Activated B cell treated with CpG ODN at 0.5 μM for 24 hours (primary cell): ENCODE results near the gene SMPD1. TPM values are rescaled to one million over a fixed set of nuclear protein-coding genes. Genes with fewer than 3 reads are reported as not detected.

Source experiments
- ATAC-seq: fragments of 200-7000 bp; cut with Tn5 transposase; one replicate; pipeline ENCODE4 v1.10.0; 2021; ENCODE audit warnings: low read depth, mild to moderate bottlenecking, moderate library complexity
- CTCF ChIA-PET: fragments of 350-600 bp; sonication (Branson Sonifier 250); formaldehyde crosslinking; loops from one replicate; lab custom pipeline; 2021; ENCODE audit warnings: antibody characterized with exemption; lab: Charles Lee
- POLR2A ChIA-PET: fragments of 350-600 bp; sonication (Branson Sonifier 250); formaldehyde crosslinking; loops from one replicate; lab custom pipeline; 2021; ENCODE audit warnings: antibody characterized with exemption; lab: Charles Lee
- DNase-seq: peaks from one replicate; pipeline ENCODE4 v3.0.0; 2022
- H3K27ac Mint-ChIP-seq: one replicate; pipeline ENCODE4 v1.8.0; 2020; ENCODE audit warnings: mixed read lengths
- H3K27me3 Mint-ChIP-seq: one replicate; pipeline ENCODE4 v1.8.0; 2021; ENCODE audit warnings: mixed read lengths
- H3K36me3 Mint-ChIP-seq: one replicate; pipeline ENCODE4 v1.8.0; 2021; ENCODE audit warnings: low read depth, mixed read lengths
- H3K4me1 Mint-ChIP-seq: one replicate; pipeline ENCODE4 v1.8.0; 2021; ENCODE audit warnings: mixed read lengths
- H3K4me3 Mint-ChIP-seq: one replicate; pipeline ENCODE4 v1.8.0; 2020; ENCODE audit warnings: mild to moderate bottlenecking, mixed read lengths
- H3K9me3 Mint-ChIP-seq: one replicate; pipeline ENCODE4 v1.8.0; 2020; ENCODE audit warnings: mixed read lengths
- intact Hi-C: fragments of 100-400 bp; cut with micrococcal nuclease; formaldehyde crosslinking; loops from one replicate; pipeline ENCODE4 v1.15.1; 2024
- total RNA-seq: library from RNA; stranded (reverse); gene quantifications from 2 replicates; pipeline ENCODE4 v1.2.3, GENCODE V29; 2022
- TF ChIP-seq, protein P1 (sequence below): fragments of 200-600 bp; IDR thresholded peaks from one replicate; pipeline ENCODE4 v1.8.0; 2022; ENCODE audit warnings: antibody characterized with exemption, mild to moderate bottlenecking

Gene SMPD1
- total RNA-seq, 1 donor from 2014 or later = 16.9 TPM

DNA sequence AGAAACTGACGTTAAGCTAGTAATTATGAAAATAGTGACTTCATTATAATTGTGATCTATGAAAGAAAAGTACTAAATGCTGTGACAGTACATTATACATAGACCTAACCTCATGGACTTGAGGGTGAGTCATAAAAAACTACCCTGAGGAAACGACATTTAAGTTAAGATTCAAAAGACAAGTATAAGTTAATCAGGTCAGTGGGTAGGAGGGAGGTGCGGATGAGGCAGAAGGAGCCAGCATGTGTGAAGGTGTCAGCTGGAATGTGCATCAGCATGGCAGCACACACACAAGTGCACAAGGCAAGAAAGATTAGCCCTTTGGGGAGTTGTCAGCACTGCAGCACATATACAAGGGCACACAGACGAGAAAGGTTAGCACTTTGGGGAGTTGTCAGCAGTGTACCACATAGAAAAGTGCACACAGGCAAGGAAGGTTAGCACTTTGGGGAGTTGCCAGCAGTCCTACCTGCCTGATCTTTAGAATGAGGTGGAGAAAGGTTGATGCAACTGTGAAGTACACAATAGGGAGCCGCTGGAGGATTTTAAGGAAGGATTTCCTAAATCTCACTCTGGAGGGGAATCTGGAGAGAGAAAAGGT, 38.4 kb upstream of the SMPD1 start:
- Mint-ChIP-seq H3K9me3 (no peaks in the 10 kb centered on the region), H3K27me3 (peaks cover 9% of the 10 kb centered on the region), H3K27ac (no peak overlapping the region), H3K36me3 (no peaks in the 10 kb centered on the region), H3K4me1 (peaks cover 3% of the 10 kb centered on the region), H3K4me3 (no peak overlapping the region)
- TF ChIP-seq, protein P1, sequence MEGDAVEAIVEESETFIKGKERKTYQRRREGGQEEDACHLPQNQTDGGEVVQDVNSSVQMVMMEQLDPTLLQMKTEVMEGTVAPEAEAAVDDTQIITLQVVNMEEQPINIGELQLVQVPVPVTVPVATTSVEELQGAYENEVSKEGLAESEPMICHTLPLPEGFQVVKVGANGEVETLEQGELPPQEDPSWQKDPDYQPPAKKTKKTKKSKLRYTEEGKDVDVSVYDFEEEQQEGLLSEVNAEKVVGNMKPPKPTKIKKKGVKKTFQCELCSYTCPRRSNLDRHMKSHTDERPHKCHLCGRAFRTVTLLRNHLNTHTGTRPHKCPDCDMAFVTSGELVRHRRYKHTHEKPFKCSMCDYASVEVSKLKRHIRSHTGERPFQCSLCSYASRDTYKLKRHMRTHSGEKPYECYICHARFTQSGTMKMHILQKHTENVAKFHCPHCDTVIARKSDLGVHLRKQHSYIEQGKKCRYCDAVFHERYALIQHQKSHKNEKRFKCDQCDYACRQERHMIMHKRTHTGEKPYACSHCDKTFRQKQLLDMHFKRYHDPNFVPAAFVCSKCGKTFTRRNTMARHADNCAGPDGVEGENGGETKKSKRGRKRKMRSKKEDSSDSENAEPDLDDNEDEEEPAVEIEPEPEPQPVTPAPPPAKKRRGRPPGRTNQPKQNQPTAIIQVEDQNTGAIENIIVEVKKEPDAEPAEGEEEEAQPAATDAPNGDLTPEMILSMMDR = no peak
- DNase-seq = no peak
- no peak for ATAC-seq
- POLR2A ChIA-PET = no interaction called here
- intact Hi-C loops = loop anchor here (2.0 to 10.0 kb wide), 2 partner anchors 747 to 1715 kb away; partner anchors contain the start of gene OR51D1
- CTCF ChIA-PET = interaction anchor here (0.6 to 5.7 kb wide), 7 partner anchors 10 to 1715 kb away, joined by 3 to 40 read pairs (median 3); partner anchors contain the start of genes OR51D1 and TRIM5

DNA sequence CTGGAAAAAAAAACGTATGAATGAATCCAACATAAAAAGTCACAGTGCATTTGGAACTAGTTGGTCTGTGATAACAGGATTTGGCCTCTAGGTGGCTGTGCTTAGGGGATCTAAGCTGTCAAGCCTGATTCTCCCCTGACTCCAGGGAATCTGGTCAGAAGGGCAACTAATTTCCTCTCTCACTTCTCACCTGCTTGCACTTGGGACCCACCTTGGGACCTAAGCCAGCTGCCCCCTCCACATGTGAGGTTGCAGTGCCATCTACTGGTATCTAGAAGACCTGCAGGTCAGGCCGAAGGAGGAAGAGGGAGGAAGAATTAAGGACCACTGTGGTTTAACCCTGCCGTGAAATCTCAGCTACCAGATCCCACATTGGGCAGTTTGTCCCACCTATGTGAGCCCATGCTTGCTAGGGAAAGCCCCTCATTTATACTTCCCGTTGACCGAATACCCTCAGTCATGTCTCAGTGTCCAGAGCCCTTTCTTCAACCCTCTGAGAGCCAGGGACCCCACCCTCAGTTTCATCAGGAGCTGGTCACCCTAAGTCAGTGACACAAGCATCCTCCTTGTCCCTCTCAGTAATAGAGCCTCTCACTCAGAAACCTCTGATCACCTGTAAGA, 36.8 kb upstream of the SMPD1 start:
- CTCF ChIA-PET = interaction anchor here (0.7 to 5.7 kb wide), 12 partner anchors 9 to 1228 kb away, joined by 3 to 40 read pairs (median 4); no protein-coding TSS in a partner anchor
- Mint-ChIP-seq H3K4me1 (peaks cover 3% of the 10 kb centered on the region), H3K9me3 (no peaks in the 10 kb centered on the region), H3K4me3 (no peak overlapping the region), H3K36me3 (no peaks in the 10 kb centered on the region), H3K27ac (no peak overlapping the region), H3K27me3 (peaks cover 7% of the 10 kb centered on the region)
- TF ChIP-seq, protein P1 = no peak
- POLR2A ChIA-PET = no interaction called here
- ATAC-seq (peak; percentile 88), DNase-seq (peak; percentile 29)
- intact Hi-C loops = loop anchor here (1.0 to 10.0 kb wide), 6 partner anchors 102 to 1717 kb away; partner anchors contain the start of gene OR51D1

DNA sequence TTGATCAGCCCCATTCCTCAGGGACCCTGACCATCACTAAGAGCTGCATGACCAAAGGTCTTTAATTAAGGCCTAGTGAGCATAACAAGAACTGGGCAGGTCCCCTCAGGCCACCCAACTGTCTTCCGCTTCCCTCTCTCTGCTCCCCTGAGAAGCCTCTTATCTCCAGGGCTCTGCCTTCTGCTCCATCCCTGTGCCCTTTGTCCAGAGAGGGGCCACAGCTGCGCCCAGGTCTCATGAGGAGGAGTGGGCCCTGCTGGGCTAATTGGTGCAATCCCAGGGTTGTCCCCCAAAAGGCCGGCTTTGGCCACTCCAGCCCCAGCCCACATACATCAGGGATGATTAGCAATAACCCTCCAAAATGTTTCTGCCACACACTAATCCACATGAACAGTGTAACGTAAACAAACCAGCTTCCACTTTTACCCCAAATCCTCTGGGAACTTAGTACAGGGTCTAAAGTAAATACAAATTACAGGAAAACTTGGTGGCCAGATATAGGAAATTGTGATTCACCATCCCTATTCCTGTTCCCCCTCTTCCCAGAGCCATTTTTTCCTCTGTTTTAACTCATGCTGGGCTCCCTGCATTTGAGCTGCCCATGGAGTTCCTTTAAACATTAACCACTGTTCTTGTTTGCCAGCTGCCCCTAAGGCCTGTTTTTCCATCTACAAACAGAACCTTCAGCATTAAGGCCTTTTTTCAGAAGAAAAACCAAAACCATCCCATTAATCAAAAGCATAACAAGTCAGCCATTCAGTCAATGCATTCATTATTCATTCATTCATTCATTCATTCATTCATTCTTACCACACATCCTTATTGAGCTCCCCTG, 35.4 kb upstream of the SMPD1 start:
- no peak overlapping the region for H3K27ac Mint-ChIP-seq
- DNase-seq (no peak), ATAC-seq (no peak)
- POLR2A ChIA-PET = no interaction called here
- H3K4me3 Mint-ChIP-seq = no peak overlapping the region
- H3K9me3 Mint-ChIP-seq = no peaks in the 10 kb centered on the region
- peaks cover 7% of the 10 kb centered on the region for H3K27me3 Mint-ChIP-seq
- TF ChIP-seq, protein P1 = no peak
- intact Hi-C loops = loop anchor here (10.0 kb wide), 1 partner anchor 750 kb away; no protein-coding TSS in a partner anchor
- H3K4me1 Mint-ChIP-seq = peaks cover 3% of the 10 kb centered on the region
- CTCF ChIA-PET = interaction anchor here (1.0 to 5.7 kb wide), 8 partner anchors 7 to 1718 kb away, joined by 3 to 40 read pairs (median 4); partner anchors contain the start of gene OR51D1
- H3K36me3 Mint-ChIP-seq = no peaks in the 10 kb centered on the region

DNA sequence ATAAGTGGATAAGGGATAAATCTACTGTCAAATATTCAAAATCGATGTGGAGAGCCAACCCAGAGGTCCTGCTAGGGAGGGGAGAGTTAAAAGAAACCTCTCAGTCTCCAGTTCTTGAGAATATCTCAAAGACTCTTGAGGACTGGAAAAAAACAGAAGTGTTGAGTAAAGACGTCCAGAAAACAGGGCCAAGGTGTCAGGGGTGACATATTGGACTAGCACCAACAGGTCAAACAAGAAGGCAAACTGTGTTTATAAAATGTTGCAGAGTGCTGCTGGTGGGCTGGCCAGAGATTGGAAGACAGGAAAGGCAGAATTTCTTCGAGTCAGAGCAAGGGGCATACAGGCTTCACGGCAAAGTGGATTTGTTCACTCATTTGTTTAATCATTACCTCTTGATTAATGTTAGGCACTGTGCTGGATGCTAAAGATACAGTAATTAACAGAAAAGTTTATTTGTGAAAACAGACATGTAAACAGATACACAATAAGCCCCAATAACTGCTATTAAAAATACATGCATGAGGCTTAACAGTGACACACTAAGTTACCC, 33.7 kb upstream of the SMPD1 start:
- peaks cover 3% of the 10 kb centered on the region for H3K4me1 Mint-ChIP-seq
- intact Hi-C loops = loop anchor here (10.0 kb wide), 1 partner anchor 752 kb away; no protein-coding TSS in a partner anchor
- POLR2A ChIA-PET = no interaction called here
- no peak overlapping the region for H3K27ac Mint-ChIP-seq
- TF ChIP-seq, protein P1 = no peak
- CTCF ChIA-PET = no interaction called here
- no peaks in the 10 kb centered on the region for H3K9me3 Mint-ChIP-seq
- H3K27me3 Mint-ChIP-seq = peaks cover 7% of the 10 kb centered on the region
- DNase-seq = no peak
- ATAC-seq = no peak
- no peaks in the 10 kb centered on the region for H3K36me3 Mint-ChIP-seq
- no peak overlapping the region for H3K4me3 Mint-ChIP-seq
